H1 (cell line): Measurements from ENCODE around the gene PCED1B. TPM values are rescaled to one million over a fixed set of nuclear protein-coding genes. Genes with fewer than 3 reads are reported as not detected.

Experiments used
- CTCF ChIA-PET: fragments of 300-600 bp; sonication (Branson Sonifier 250); formaldehyde crosslinking; loops from one replicate; lab custom pipeline; 2021; ENCODE audit not compliant: partially characterized antibody; lab: Charles Lee
- POLR2A ChIA-PET: fragments of 300-600 bp; sonication (Branson Sonifier 250); formaldehyde crosslinking; loops from one replicate; lab custom pipeline; 2021; ENCODE audit warnings: inconsistent platforms; ENCODE audit not compliant: partially characterized antibody; lab: Charles Lee
- DNase-seq, 2 experiments: peaks; one replicate each; pipeline versions ENCODE4 v3.0.0 to v3.0.0-alpha.2; 2010 to 2022; ENCODE audit warnings: low spot score in 2 of 2, low read depth in 1 of 2, mixed read lengths in 1 of 2
- FAIRE-seq: peaks from 2 replicates; lab custom pipeline; 2011; peaks lifted over from hg19 to GRCh38; lab: Jason Lieb, UNC
- H2AFZ ChIP-seq: 2 replicates; pipeline ENCODE4 v1.8.1; 2012; ENCODE audit warnings: low read length, inconsistent platforms
- H2AK5ac ChIP-seq: 2 replicates; pipeline ENCODE4 v1.6.1; 2013; ENCODE audit warnings: low read depth, low read length
- H2BK120ac ChIP-seq: replicated peaks from 2 replicates; pipeline ENCODE3; 2013; ENCODE audit warnings: low read depth, low read length, inconsistent platforms
- H2BK12ac ChIP-seq: 2 replicates; pipeline ENCODE4 v1.6.1; 2013; ENCODE audit warnings: low read depth, low read length
- H2BK15ac ChIP-seq: 2 replicates; pipeline ENCODE4 v1.6.1; 2013; ENCODE audit warnings: low read length
- H2BK20ac ChIP-seq: 2 replicates; pipeline ENCODE4 v1.6.1; 2013; ENCODE audit warnings: low read length
- H2BK5ac ChIP-seq: 2 replicates; pipeline ENCODE4 v1.6.1; 2013; ENCODE audit warnings: low read depth, low read length
- H3K14ac ChIP-seq: 2 replicates; pipeline ENCODE4 v1.6.1; 2013; ENCODE audit warnings: inconsistent platforms; ENCODE audit not compliant: insufficient read length
- H3K18ac ChIP-seq: 2 replicates; pipeline ENCODE4 v1.6.1; 2013; ENCODE audit warnings: low read length; ENCODE audit errors: extremely low read depth
- H3K23ac ChIP-seq: 2 replicates; pipeline ENCODE4 v1.6.1; 2013; ENCODE audit warnings: inconsistent platforms; ENCODE audit not compliant: insufficient read length
- H3K23me2 ChIP-seq: 2 replicates; pipeline ENCODE4 v1.6.1; 2013; ENCODE audit warnings: low read depth, low read length
- H3K27ac ChIP-seq: 2 replicates; pipeline ENCODE4 v1.6.1; 2011; ENCODE audit warnings: low read depth, low read length, inconsistent platforms
- H3K27me3 ChIP-seq, 4 experiments: replicated peaks in 1 of 4; 1 replicate in 1 of 4; 2 replicates in 3 of 4; pipeline versions ENCODE4 v1.6.1 to v1.8.1; 2011 to 2013; ENCODE audit warnings: low read length in 3 of 4, mild to moderate bottlenecking in 3 of 4, inconsistent platforms in 2 of 4, mixed read lengths in 2 of 4, moderate library complexity in 1 of 4; ENCODE audit not compliant: control insufficient read depth in 3 of 4, insufficient read depth in 3 of 4; ENCODE audit errors: extremely low read depth in 1 of 4
- H3K36me3 ChIP-seq, 4 experiments: 2 replicates each; pipeline versions ENCODE4 v1.6.1 to v1.8.1; 2011 to 2013; ENCODE audit warnings: mild to moderate bottlenecking in 4 of 4, low read length in 3 of 4, moderate library complexity in 2 of 4, control low read depth in 1 of 4, inconsistent platforms in 1 of 4; ENCODE audit not compliant: insufficient read depth in 4 of 4, control insufficient read depth in 2 of 4
- H3K4ac ChIP-seq: replicated peaks from 2 replicates; pipeline ENCODE3; 2013; ENCODE audit warnings: low read length, low read depth, mixed read lengths, inconsistent platforms; ENCODE audit not compliant: insufficient read length
- H3K4me1 ChIP-seq, 4 experiments: replicated peaks in 1 of 4; 1 replicate in 1 of 4; 2 replicates in 3 of 4; pipeline versions ENCODE4 v1.6.1 to v1.8.1; 2011 to 2013; ENCODE audit warnings: low read length in 3 of 4, inconsistent platforms in 2 of 4, mixed read lengths in 1 of 4; ENCODE audit not compliant: insufficient read depth in 4 of 4, control insufficient read depth in 3 of 4
- H3K4me2 ChIP-seq, 2 experiments: 2 replicates each; pipeline versions ENCODE4 v1.6.1 to v1.8.1; 2011 to 2013; ENCODE audit warnings: low read depth in 2 of 2, low read length in 2 of 2, control low read depth in 1 of 2, inconsistent platforms in 1 of 2, mild to moderate bottlenecking in 1 of 2; ENCODE audit not compliant: insufficient read depth in 1 of 2
- H3K4me3 ChIP-seq, 4 experiments: fragments of 200-600, 300-600 bp in 1 of 4; sonication (generic), shearing (Covaris generic), sonication (Bioruptor Twin) in 1 of 4; 2 replicates each; pipeline versions ENCODE4 v1.5.1 to v1.8.1; 2011 to 2016; ENCODE audit warnings: low read length in 4 of 4, low read depth in 3 of 4, control low read depth in 2 of 4, inconsistent platforms in 2 of 4, mild to moderate bottlenecking in 2 of 4, mixed read lengths in 1 of 4, moderate library complexity in 1 of 4; ENCODE audit not compliant: insufficient read depth in 2 of 4; ENCODE audit errors: extremely low read depth in 1 of 4
- H3K56ac ChIP-seq: replicated peaks from 2 replicates; pipeline ENCODE3; 2013; ENCODE audit warnings: low read depth, mild to moderate bottlenecking, mixed read lengths, low read length, inconsistent platforms; ENCODE audit not compliant: insufficient read length
- H3K79me1 ChIP-seq: 2 replicates; pipeline ENCODE4 v1.6.1; 2013; ENCODE audit warnings: low read depth, low read length, control low read depth
- H3K79me2 ChIP-seq, 2 experiments: 2 replicates each; pipeline versions ENCODE4 v1.6.1 to v1.8.1; 2012 to 2013; ENCODE audit warnings: low read length in 2 of 2, mild to moderate bottlenecking in 2 of 2, inconsistent platforms in 1 of 2; ENCODE audit not compliant: insufficient read depth in 2 of 2, control insufficient read depth in 1 of 2
- H3K9ac ChIP-seq, 4 experiments: replicated peaks in 1 of 4; 1 replicate in 1 of 4; 2 replicates in 3 of 4; pipeline versions ENCODE4 v1.6.1 to v1.8.1; 2011 to 2013; ENCODE audit warnings: low read depth in 3 of 4, low read length in 3 of 4, control low read depth in 2 of 4, mild to moderate bottlenecking in 2 of 4, moderate library complexity in 2 of 4, inconsistent platforms in 1 of 4; ENCODE audit errors: extremely low read depth in 1 of 4
- H3K9me3 ChIP-seq, 2 experiments: 2 replicates each; pipeline versions ENCODE4 v1.6.1 to v1.8.1; 2012 to 2013; ENCODE audit warnings: mild to moderate bottlenecking in 2 of 2, moderate library complexity in 2 of 2, control low read depth in 1 of 2, inconsistent platforms in 1 of 2, low read depth in 1 of 2, low read length in 1 of 2, mixed read lengths in 1 of 2; ENCODE audit not compliant: insufficient read depth in 2 of 2
- H4K20me1 ChIP-seq, 2 experiments: replicated peaks in 1 of 2; 2 replicates each; pipeline versions ENCODE3 to v1.8.1; 2011 to 2013; ENCODE audit warnings: inconsistent platforms in 2 of 2, low read length in 2 of 2, mild to moderate bottlenecking in 1 of 2; ENCODE audit not compliant: insufficient read depth in 2 of 2, control insufficient read depth in 1 of 2
- H4K5ac ChIP-seq: 2 replicates; pipeline ENCODE4 v1.6.1; 2013; ENCODE audit warnings: low read length, low read depth, mixed read lengths, inconsistent platforms; ENCODE audit not compliant: insufficient read length
- H4K8ac ChIP-seq: 2 replicates; pipeline ENCODE4 v1.8.0; 2013; ENCODE audit warnings: mild to moderate bottlenecking, moderate library complexity, low read length, inconsistent platforms; ENCODE audit not compliant: insufficient read depth; ENCODE audit errors: extremely low read depth
- H4K91ac ChIP-seq: replicated peaks from 2 replicates; pipeline ENCODE3; 2013; ENCODE audit warnings: low read length, mixed read lengths, inconsistent platforms; ENCODE audit not compliant: insufficient read length
- CHD2 ChIP-seq: IDR thresholded peaks from 2 replicates; pipeline ENCODE4 v1.6.1; 2012; ENCODE audit warnings: low read length, improper control_type of control experiment
- HDAC6 ChIP-seq: IDR thresholded peaks from one replicate; pipeline ENCODE4 v1.7.1; 2012; ENCODE audit warnings: low read depth, mild to moderate bottlenecking, inconsistent platforms, low read length, moderate library complexity
- JUN ChIP-seq: IDR thresholded peaks from 2 replicates; pipeline ENCODE4 v1.6.1; 2011; ENCODE audit warnings: low read depth, mild to moderate bottlenecking, improper control_type of control experiment, low read length
- JUND ChIP-seq: IDR thresholded peaks from 2 replicates; pipeline ENCODE4 v1.6.1; 2011; ENCODE audit warnings: mild to moderate bottlenecking, improper control_type of control experiment, low read length
- RNF2 ChIP-seq: fragments of 200-900, 300-1000 bp; sonication (generic); IDR thresholded peaks from 2 replicates; pipeline ENCODE4 v1.7.1; 2016; ENCODE audit warnings: borderline replicate concordance, low read depth, mild to moderate bottlenecking, antibody characterized with exemption, low read length; ENCODE audit not compliant: poor library complexity, severe bottlenecking; ENCODE audit errors: missing control alignments
- RXRA ChIP-seq: IDR thresholded peaks from 2 replicates; pipeline ENCODE4 v1.6.1; 2011; ENCODE audit warnings: low read depth, mild to moderate bottlenecking, low read length, moderate library complexity; ENCODE audit not compliant: insufficient read depth
- SIX5 ChIP-seq: IDR thresholded peaks from 2 replicates; pipeline ENCODE4 v1.6.1; 2011; ENCODE audit warnings: mild to moderate bottlenecking, low read depth, low read length
- SP2 ChIP-seq: IDR thresholded peaks from 2 replicates; pipeline ENCODE4 v1.6.1; 2012; ENCODE audit warnings: mild to moderate bottlenecking, low read length, inconsistent platforms
- SUZ12 ChIP-seq: fragments of 200-600 bp; sonication (generic); IDR thresholded peaks from 2 replicates; pipeline ENCODE4 v1.6.1; 2012; ENCODE audit warnings: mild to moderate bottlenecking, inconsistent platforms, low read length, moderate library complexity, mixed read lengths
- WGBS, 2 experiments: shearing (Covaris generic) in 1 of 2; methylation state at CpG; one replicate each; pipeline versions ENCODE4 v1.1.6 to v1.1.7; 2013 to 2015; ENCODE audit warnings: low lambda C conversion rate in 2 of 2, mixed read lengths in 2 of 2, inconsistent platforms in 1 of 2, low coverage in 1 of 2, missing lambda C conversion rate in 1 of 2; ENCODE audit not compliant: insufficient replicate concordance in 2 of 2, insufficient coverage in 1 of 2, insufficient read length in 1 of 2; ENCODE audit errors: extremely low coverage in 1 of 2, missing lambda C conversion rate in 1 of 2; 5-methylcytosine and 5-hydroxymethylcytosine counted together
- polyA plus RNA-seq, 7 experiments: library from polyadenylated mRNA; depleted of rRNA in 3 of 7; stranded (reverse) in 5 of 7; unstranded in 2 of 7; fragments of >200 nt in 5 of 7; fragments of 200-250 nt in 2 of 7; gene quantifications; 1 replicate in 5 of 7; 2 replicates in 1 of 7; 4 replicates in 1 of 7; pipeline versions ENCODE4 v1.2.1 to v1.2.3, GENCODE V29; 2011 to 2013; ENCODE audit warnings: missing spikeins in 2 of 7, mixed read lengths in 2 of 7
- total RNA-seq: library from RNA; stranded (reverse); fragmentation: NEBNext Ultra II Directional; extraction: Animal tissue kit (Norgen Biotek cat#: 25700); gene quantifications from 2 replicates; pipeline ENCODE4 v1.2.1, GENCODE V29; 2021

The PCED1B gene
- total and polyA plus RNA-seq, 2 of the 8 experiments (the other 6 are each of a cell fraction or from before 2014, with no cell fraction given) = 4.7 to 5.4 TPM

DNA sequence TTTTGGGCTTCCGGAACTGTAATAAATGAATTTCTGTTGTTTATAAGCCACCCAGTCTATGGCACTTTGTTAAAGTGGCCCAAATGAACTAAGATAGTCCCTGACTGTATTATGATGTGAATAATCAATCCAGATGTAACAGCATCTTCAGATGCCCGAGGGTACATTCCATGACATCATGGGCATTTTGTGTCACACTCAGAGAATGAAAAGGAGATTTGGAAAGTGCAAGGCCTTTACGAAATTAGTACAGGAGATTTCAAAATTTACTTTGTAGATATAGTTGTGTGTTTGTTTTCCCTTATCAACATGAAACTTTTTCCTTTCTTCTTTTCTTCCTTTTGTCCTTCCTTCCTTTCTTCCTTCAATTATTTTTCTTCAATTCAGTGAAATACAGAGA, 54.6 kb downstream of the PCED1B start:
- WGBS, 2 experiments = 94% methylated on average over 3 of the region's 3 CpGs; no CpG with 5 or more reads in 1 of the 2 experiments

More for the DNA sequence above, 54.6 kb downstream of the PCED1B start:
- no peak overlapping the region for H3K9ac ChIP-seq
- no peak overlapping the region for H2BK5ac ChIP-seq
- no peak overlapping the region for H3K14ac ChIP-seq
- no peaks in the 10 kb centered on the region for H3K4me1 ChIP-seq
- H4K20me1 ChIP-seq = no peaks in the 10 kb centered on the region
- no peak for TF ChIP-seq CHD2
- no peak for TF ChIP-seq RNF2
- no peak for TF ChIP-seq JUN
- TF ChIP-seq RXRA = no peak
- no peak for TF ChIP-seq SP2
- no peak for TF ChIP-seq JUND
- TF ChIP-seq SUZ12 = no peak
- TF ChIP-seq SIX5 = no peak
- no peak for TF ChIP-seq HDAC6
- DNase-seq = no peak
- H4K5ac ChIP-seq = no peak overlapping the region
- H3K9me3 ChIP-seq = no peaks in the 10 kb centered on the region
- H2AFZ ChIP-seq = no peak overlapping the region
- no peak for FAIRE-seq
- no peak overlapping the region for H3K23ac ChIP-seq
- no peak overlapping the region for H4K91ac ChIP-seq
- H3K18ac ChIP-seq = no peak overlapping the region
- no peak overlapping the region for H2BK120ac ChIP-seq
- no peak overlapping the region for H2BK20ac ChIP-seq
- H2AK5ac ChIP-seq = no peak overlapping the region
- H3K27ac ChIP-seq = no peak overlapping the region
- no peaks in the 10 kb centered on the region for H3K79me1 ChIP-seq
- H3K4me3 ChIP-seq = no peak overlapping the region
- H2BK15ac ChIP-seq = no peak overlapping the region
- ChIA-PET CTCF (interaction anchor here (0.9 to 1.5 kb wide), 2 partner anchors 10 to 107 kb away, joined by 3 read pairs; no protein-coding TSS in a partner anchor), POLR2A (no interaction called here)
- no peaks in the 10 kb centered on the region for H3K79me2 ChIP-seq
- H2BK12ac ChIP-seq = no peak overlapping the region
- no peaks in the 10 kb centered on the region for H3K36me3 ChIP-seq
- no peaks in the 10 kb centered on the region for H3K23me2 ChIP-seq
- no peaks in the 10 kb centered on the region for H3K27me3 ChIP-seq
- H3K4ac ChIP-seq = no peak overlapping the region
- H3K4me2 ChIP-seq = no peak overlapping the region
- H4K8ac ChIP-seq = no peak overlapping the region
- H3K56ac ChIP-seq = no peak overlapping the region
